Vagina (tissue), 2 donors: Measurements from ENCODE around the gene SLC37A1. TPM values are rescaled to one million over a fixed set of nuclear protein-coding genes. Genes with fewer than 3 reads are reported as not detected.

Source experiments
- DNase-seq, 2 donors: peaks; one replicate each; pipeline ENCODE4 v3.0.0-alpha.2; 2017; ENCODE audit errors: extremely low spot score in 2 of 2
- H3K27ac ChIP-seq: fragments of 200-600 bp; sonication (generic); one replicate; pipeline ENCODE4 v1.5.1; 2019
- H3K27me3 ChIP-seq: fragments of 200-600 bp; sonication (generic); one replicate; pipeline ENCODE4 v1.5.1; 2019
- H3K36me3 ChIP-seq, 2 donors: fragments of 200-600 bp; sonication (generic); one replicate each; pipeline ENCODE4 v1.5.1; 2017 to 2019
- H3K4me1 ChIP-seq: fragments of 200-600 bp; sonication (generic); one replicate; pipeline ENCODE4 v1.5.1; 2019
- H3K4me3 ChIP-seq, 2 donors: fragments of 200-600 bp; sonication (generic); 1 replicate in 1 of 2; 2 replicates in 1 of 2; pipeline ENCODE4 v1.5.1; 2016 to 2019
- H3K9me3 ChIP-seq: fragments of 200-600 bp; sonication (generic); one replicate; pipeline ENCODE4 v1.5.1; 2019
- CTCF ChIP-seq, 3 experiments: fragments of 450-650 bp in 2 of 3; fragments of 200-600 bp in 1 of 3; sonication (generic) in 1 of 3; IDR thresholded peaks; one replicate each; pipeline ENCODE4 v1.5.1; 2017 to 2019; ENCODE audit warnings: antibody characterized with exemption in 3 of 3, mild to moderate bottlenecking in 2 of 3, moderate library complexity in 2 of 3
- POLR2A ChIP-seq, 2 donors: fragments of 450-650 bp; IDR thresholded peaks; one replicate each; pipeline ENCODE4 v1.6.1; 2017; ENCODE audit warnings: antibody characterized with exemption in 2 of 2, mild to moderate bottlenecking in 2 of 2, moderate library complexity in 2 of 2
- POLR2AphosphoS5 ChIP-seq, 2 donors: sonication (generic); formaldehyde crosslinking; IDR thresholded peaks; one replicate each; pipeline ENCODE4 v1.9.0; 2017; ENCODE audit warnings: antibody characterized with exemption in 2 of 2, mild to moderate bottlenecking in 2 of 2, low read depth in 1 of 2; ENCODE audit not compliant: insufficient read depth in 1 of 2
- intact Hi-C: fragments of 100-400 bp; cut with DNase I; formaldehyde crosslinking; loops from one replicate; pipeline ENCODE4 v1.15.1; 2023
- total RNA-seq: library from RNA; depleted of rRNA; stranded (reverse); fragments of >200 nt; gene quantifications from one replicate; pipeline ENCODE4 v1.2.3, GENCODE V29; 2016

Gene SLC37A1
- total RNA-seq, 1 donor from 2014 or later = 11.8 TPM

GRCh38 chr21:42568866-42569731 is 55.4 kb downstream of the SLC37A1 start:
- Histone ChIP-seq H3K36me3 (peaks cover 0 to 18% of the 10 kb centered on the region in 2 donors), H3K27ac (no peak overlapping the region), H3K4me1 (no peaks in the 10 kb centered on the region), H3K27me3 (no peaks in the 10 kb centered on the region), H3K9me3 (no peaks in the 10 kb centered on the region), H3K4me3 (no peak overlapping the region)
- intact Hi-C loops = no loop called here
- TF ChIP-seq POLR2AphosphoS5 (IDR thresholded peaks at IDR 0.05; ENCODE audit: insufficient read depth in 1 of 2, low read depth in 1 of 2) (no peak), POLR2A (IDR thresholded peaks at IDR 0.05) (no peak), CTCF (IDR thresholded peaks at IDR 0.05) (no peak)
- DNase-seq = no peak

GRCh38 chr21:42569732-42570301 is 56.2 kb downstream of the SLC37A1 start:
- Histone ChIP-seq H3K4me3 (no peak overlapping the region), H3K4me1 (no peaks in the 10 kb centered on the region), H3K9me3 (no peaks in the 10 kb centered on the region), H3K27ac (no peak overlapping the region), H3K27me3 (no peaks in the 10 kb centered on the region), H3K36me3 (peaks cover 0 to 18% of the 10 kb centered on the region in 2 donors)
- intact Hi-C loops = no loop called here
- TF ChIP-seq POLR2A (IDR thresholded peaks at IDR 0.05) = no peak
- no peak for TF ChIP-seq POLR2AphosphoS5 (IDR thresholded peaks at IDR 0.05; ENCODE audit: insufficient read depth in 1 of 2, low read depth in 1 of 2)
- TF ChIP-seq CTCF (IDR thresholded peaks at IDR 0.05) = no peak
- no peak for DNase-seq

- Histone ChIP-seq H3K9me3 (no peaks in the 10 kb centered on the region), H3K36me3 (peaks cover 0 to 18% of the 10 kb centered on the region in 2 donors), H3K27me3 (no peaks in the 10 kb centered on the region), H3K27ac (no peak overlapping the region), H3K4me1 (no peaks in the 10 kb centered on the region), H3K4me3 (no peak overlapping the region)
- TF ChIP-seq POLR2A (IDR thresholded peaks at IDR 0.05) (no peak), POLR2AphosphoS5 (IDR thresholded peaks at IDR 0.05; ENCODE audit: insufficient read depth in 1 of 2, low read depth in 1 of 2) (no peak), CTCF (IDR thresholded peaks at IDR 0.05) (no peak)
- no peak for DNase-seq
- intact Hi-C loops = no loop called here
These were observed 56.7 kb downstream of the SLC37A1 start for GRCh38 chr21:42570362-42570761.

- no peaks in the 10 kb centered on the region for H3K4me1 ChIP-seq
- H3K36me3 ChIP-seq = peaks cover 0 to 18% of the 10 kb centered on the region in 2 donors
- no peak overlapping the region for H3K27ac ChIP-seq
- no peak for TF ChIP-seq CTCF (IDR thresholded peaks at IDR 0.05)
- no peak for TF ChIP-seq POLR2AphosphoS5 (IDR thresholded peaks at IDR 0.05; ENCODE audit: insufficient read depth in 1 of 2, low read depth in 1 of 2)
- TF ChIP-seq POLR2A (IDR thresholded peaks at IDR 0.05) = no peak
- H3K9me3 ChIP-seq = no peaks in the 10 kb centered on the region
- no peak overlapping the region for H3K4me3 ChIP-seq
- no peak for DNase-seq
- no peaks in the 10 kb centered on the region for H3K27me3 ChIP-seq
- intact Hi-C loops = no loop called here
These were observed 57.3 kb downstream of the SLC37A1 start for GRCh38 chr21:42570841-42571387.
